Panc1 (cell line): ENCODE results near the gene PPP1R18.

Experiments
- POLR2AphosphoS5 ChIP-seq: IDR thresholded peaks from 2 replicates; pipeline ENCODE4 v1.6.1; 2012; ENCODE audit warnings: mild to moderate bottlenecking, low read depth, low read length, moderate library complexity
- TF ChIP-seq, protein P1 (sequence below): fragments of 450-650 bp; IDR thresholded peaks from 2 replicates; pipeline ENCODE4 v1.5.1; 2017; ENCODE audit warnings: mild to moderate bottlenecking
- TF ChIP-seq, protein P2 (sequence below), 2 experiments: IDR thresholded peaks; 2 replicates each; pipeline ENCODE4 v1.6.1; 2011 to 2012; ENCODE audit warnings: low read depth in 2 of 2, control low read depth in 1 of 2, low read length in 1 of 2, mild to moderate bottlenecking in 1 of 2, moderate library complexity in 1 of 2; ENCODE audit not compliant: insufficient read depth in 1 of 2

DNA sequence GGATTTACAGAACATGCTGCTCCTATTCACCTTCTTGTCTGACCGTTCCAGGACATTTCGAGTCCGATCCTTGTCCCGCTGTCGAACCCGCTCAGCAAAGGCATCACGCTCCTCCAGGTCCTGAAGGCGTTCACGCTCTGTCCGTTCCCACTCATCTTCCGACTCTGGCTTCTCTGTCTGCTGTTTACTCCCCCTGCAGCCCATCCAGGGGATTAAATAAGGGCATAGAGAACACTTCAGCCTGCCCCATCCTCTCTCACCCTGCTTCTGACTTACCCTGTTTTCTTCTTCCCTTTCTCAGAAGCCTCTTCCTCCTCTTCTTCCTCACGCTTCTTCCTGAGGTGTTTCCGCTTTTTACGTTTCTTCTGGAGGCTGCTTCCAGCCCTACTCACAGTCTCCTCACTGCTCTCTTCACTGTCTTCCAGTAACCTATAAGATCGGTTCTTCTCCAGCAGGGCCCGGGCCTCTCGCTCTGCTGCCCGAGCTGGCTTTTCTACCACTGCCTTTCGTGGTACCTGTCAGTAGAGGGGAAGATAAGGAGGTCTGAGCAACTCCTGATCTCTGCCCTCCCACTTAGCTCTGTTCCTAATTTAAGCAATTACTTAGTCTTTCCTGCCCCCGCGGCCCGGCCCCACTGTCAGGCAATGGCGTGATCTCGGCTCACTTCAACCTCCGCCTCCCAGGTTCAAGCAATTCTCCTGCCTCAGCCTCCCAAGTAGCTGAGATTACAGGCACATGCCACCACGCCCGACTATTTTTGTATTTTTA lies 15.5 kb downstream of the PPP1R18 start:
- TF ChIP-seq, protein P1, sequence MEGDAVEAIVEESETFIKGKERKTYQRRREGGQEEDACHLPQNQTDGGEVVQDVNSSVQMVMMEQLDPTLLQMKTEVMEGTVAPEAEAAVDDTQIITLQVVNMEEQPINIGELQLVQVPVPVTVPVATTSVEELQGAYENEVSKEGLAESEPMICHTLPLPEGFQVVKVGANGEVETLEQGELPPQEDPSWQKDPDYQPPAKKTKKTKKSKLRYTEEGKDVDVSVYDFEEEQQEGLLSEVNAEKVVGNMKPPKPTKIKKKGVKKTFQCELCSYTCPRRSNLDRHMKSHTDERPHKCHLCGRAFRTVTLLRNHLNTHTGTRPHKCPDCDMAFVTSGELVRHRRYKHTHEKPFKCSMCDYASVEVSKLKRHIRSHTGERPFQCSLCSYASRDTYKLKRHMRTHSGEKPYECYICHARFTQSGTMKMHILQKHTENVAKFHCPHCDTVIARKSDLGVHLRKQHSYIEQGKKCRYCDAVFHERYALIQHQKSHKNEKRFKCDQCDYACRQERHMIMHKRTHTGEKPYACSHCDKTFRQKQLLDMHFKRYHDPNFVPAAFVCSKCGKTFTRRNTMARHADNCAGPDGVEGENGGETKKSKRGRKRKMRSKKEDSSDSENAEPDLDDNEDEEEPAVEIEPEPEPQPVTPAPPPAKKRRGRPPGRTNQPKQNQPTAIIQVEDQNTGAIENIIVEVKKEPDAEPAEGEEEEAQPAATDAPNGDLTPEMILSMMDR: no peak
- no peak for TF ChIP-seq POLR2AphosphoS5
- TF ChIP-seq, protein P2, sequence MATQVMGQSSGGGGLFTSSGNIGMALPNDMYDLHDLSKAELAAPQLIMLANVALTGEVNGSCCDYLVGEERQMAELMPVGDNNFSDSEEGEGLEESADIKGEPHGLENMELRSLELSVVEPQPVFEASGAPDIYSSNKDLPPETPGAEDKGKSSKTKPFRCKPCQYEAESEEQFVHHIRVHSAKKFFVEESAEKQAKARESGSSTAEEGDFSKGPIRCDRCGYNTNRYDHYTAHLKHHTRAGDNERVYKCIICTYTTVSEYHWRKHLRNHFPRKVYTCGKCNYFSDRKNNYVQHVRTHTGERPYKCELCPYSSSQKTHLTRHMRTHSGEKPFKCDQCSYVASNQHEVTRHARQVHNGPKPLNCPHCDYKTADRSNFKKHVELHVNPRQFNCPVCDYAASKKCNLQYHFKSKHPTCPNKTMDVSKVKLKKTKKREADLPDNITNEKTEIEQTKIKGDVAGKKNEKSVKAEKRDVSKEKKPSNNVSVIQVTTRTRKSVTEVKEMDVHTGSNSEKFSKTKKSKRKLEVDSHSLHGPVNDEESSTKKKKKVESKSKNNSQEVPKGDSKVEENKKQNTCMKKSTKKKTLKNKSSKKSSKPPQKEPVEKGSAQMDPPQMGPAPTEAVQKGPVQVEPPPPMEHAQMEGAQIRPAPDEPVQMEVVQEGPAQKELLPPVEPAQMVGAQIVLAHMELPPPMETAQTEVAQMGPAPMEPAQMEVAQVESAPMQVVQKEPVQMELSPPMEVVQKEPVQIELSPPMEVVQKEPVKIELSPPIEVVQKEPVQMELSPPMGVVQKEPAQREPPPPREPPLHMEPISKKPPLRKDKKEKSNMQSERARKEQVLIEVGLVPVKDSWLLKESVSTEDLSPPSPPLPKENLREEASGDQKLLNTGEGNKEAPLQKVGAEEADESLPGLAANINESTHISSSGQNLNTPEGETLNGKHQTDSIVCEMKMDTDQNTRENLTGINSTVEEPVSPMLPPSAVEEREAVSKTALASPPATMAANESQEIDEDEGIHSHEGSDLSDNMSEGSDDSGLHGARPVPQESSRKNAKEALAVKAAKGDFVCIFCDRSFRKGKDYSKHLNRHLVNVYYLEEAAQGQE (IDR thresholded peaks at IDR 0.05; ENCODE audit: insufficient read depth in 1 of 2, low read depth in 2 of 2, low read length in 1 of 2): no peak
